ENCODE data around the gene NCAM1.

The NCAM1 gene

GRCh38 chr11:113263458-113264259 is 302.4 kb downstream of the NCAM1 start:
- peaks cover 8% of the 10 kb centered on the region for H3K36me3 ChIP-seq (ENCODE audit: insufficient read depth, low read length)
- no peaks in the 10 kb centered on the region for H3K4me1 ChIP-seq (ENCODE audit: insufficient read depth, low read length)
- H3K27me3 ChIP-seq (ENCODE audit: control insufficient read depth in 1 of 2, insufficient read depth in 2 of 2, low read length in 2 of 2) = no peaks in the 10 kb centered on the region
- no peak overlapping the region for H3K27ac ChIP-seq (ENCODE audit: low read depth, low read length)
- no peaks in the 10 kb centered on the region for H3K9me3 ChIP-seq (ENCODE audit: low read length)
- H3K9ac ChIP-seq (ENCODE audit: low read length) = no peak overlapping the region
- H3K4me3 ChIP-seq (ENCODE audit: low read depth in 1 of 2, low read length in 2 of 2) = no peak overlapping the region

GRCh38 chr11:113265362-113265761 is 304.1 kb downstream of the NCAM1 start:
- Histone ChIP-seq H3K27ac (ENCODE audit: low read depth, low read length) (no peak overlapping the region), H3K9me3 (ENCODE audit: low read length) (no peaks in the 10 kb centered on the region), H3K4me1 (ENCODE audit: insufficient read depth, low read length) (no peaks in the 10 kb centered on the region), H3K36me3 (ENCODE audit: insufficient read depth, low read length) (peaks cover 4% of the 10 kb centered on the region), H3K27me3 (ENCODE audit: control insufficient read depth in 1 of 2, insufficient read depth in 2 of 2, low read length in 2 of 2) (no peaks in the 10 kb centered on the region), H3K4me3 (ENCODE audit: low read depth in 1 of 2, low read length in 2 of 2) (no peak overlapping the region), H3K9ac (ENCODE audit: low read length) (no peak overlapping the region)

- Histone ChIP-seq H3K4me1 (ENCODE audit: insufficient read depth, low read length) (no peaks in the 10 kb centered on the region), H3K27me3 (ENCODE audit: control insufficient read depth in 1 of 2, insufficient read depth in 2 of 2, low read length in 2 of 2) (no peaks in the 10 kb centered on the region), H3K4me3 (ENCODE audit: low read depth in 1 of 2, low read length in 2 of 2) (no peak overlapping the region), H3K27ac (ENCODE audit: low read depth, low read length) (no peak overlapping the region), H3K36me3 (ENCODE audit: insufficient read depth, low read length) (no peaks in the 10 kb centered on the region), H3K9ac (ENCODE audit: low read length) (no peak overlapping the region), H3K9me3 (ENCODE audit: low read length) (no peaks in the 10 kb centered on the region)
These were observed 306.3 kb downstream of the NCAM1 start for GRCh38 chr11:113267493-113267892.

- Histone ChIP-seq H3K9ac (ENCODE audit: low read length) (no peak overlapping the region), H3K27me3 (ENCODE audit: control insufficient read depth in 1 of 2, insufficient read depth in 2 of 2, low read length in 2 of 2) (no peaks in the 10 kb centered on the region), H3K9me3 (ENCODE audit: low read length) (no peaks in the 10 kb centered on the region), H3K4me1 (ENCODE audit: insufficient read depth, low read length) (no peaks in the 10 kb centered on the region), H3K27ac (ENCODE audit: low read depth, low read length) (no peak overlapping the region), H3K36me3 (ENCODE audit: insufficient read depth, low read length) (no peaks in the 10 kb centered on the region), H3K4me3 (ENCODE audit: low read depth in 1 of 2, low read length in 2 of 2) (no peak overlapping the region)
These were observed 307.9 kb downstream of the NCAM1 start for GRCh38 chr11:113269096-113269495.

- no peaks in the 10 kb centered on the region for H3K4me1 ChIP-seq (ENCODE audit: insufficient read depth, low read length)
These were observed 308.4 kb downstream of the NCAM1 start for GRCh38 chr11:113269636-113270035.

GRCh38 chr11:113270080-113270479 is 308.9 kb downstream of the NCAM1 start:
- no peaks in the 10 kb centered on the region for H3K36me3 ChIP-seq (ENCODE audit: insufficient read depth, low read length)
- no peak overlapping the region for H3K4me3 ChIP-seq (ENCODE audit: low read depth in 1 of 2, low read length in 2 of 2)
- H3K4me1 ChIP-seq (ENCODE audit: insufficient read depth, low read length) = no peaks in the 10 kb centered on the region
- H3K27ac ChIP-seq (ENCODE audit: low read depth, low read length) = no peak overlapping the region
- H3K9me3 ChIP-seq (ENCODE audit: low read length) = no peaks in the 10 kb centered on the region
- no peak overlapping the region for H3K9ac ChIP-seq (ENCODE audit: low read length)
- H3K27me3 ChIP-seq (ENCODE audit: control insufficient read depth in 1 of 2, insufficient read depth in 2 of 2, low read length in 2 of 2) = no peaks in the 10 kb centered on the region

More at GRCh38 chr11:113269636-113270035, 308.4 kb downstream of the NCAM1 start:
- no peaks in the 10 kb centered on the region for H3K27me3 ChIP-seq (ENCODE audit: control insufficient read depth in 1 of 2, insufficient read depth in 2 of 2, low read length in 2 of 2)
- H3K27ac ChIP-seq (ENCODE audit: low read depth, low read length) = no peak overlapping the region
- H3K4me3 ChIP-seq (ENCODE audit: low read depth in 1 of 2, low read length in 2 of 2) = no peak overlapping the region
- no peaks in the 10 kb centered on the region for H3K9me3 ChIP-seq (ENCODE audit: low read length)
- H3K36me3 ChIP-seq (ENCODE audit: insufficient read depth, low read length) = no peaks in the 10 kb centered on the region
- H3K9ac ChIP-seq (ENCODE audit: low read length) = no peak overlapping the region

- no peaks in the 10 kb centered on the region for H3K27me3 ChIP-seq (ENCODE audit: control insufficient read depth in 1 of 2, insufficient read depth in 2 of 2, low read length in 2 of 2)
- H3K9ac ChIP-seq (ENCODE audit: low read length) = no peak overlapping the region
- H3K36me3 ChIP-seq (ENCODE audit: insufficient read depth, low read length) = no peaks in the 10 kb centered on the region
- no peaks in the 10 kb centered on the region for H3K4me1 ChIP-seq (ENCODE audit: insufficient read depth, low read length)
- no peaks in the 10 kb centered on the region for H3K9me3 ChIP-seq (ENCODE audit: low read length)
- H3K4me3 ChIP-seq (ENCODE audit: low read depth in 1 of 2, low read length in 2 of 2) = no peak overlapping the region
- no peak overlapping the region for H3K27ac ChIP-seq (ENCODE audit: low read depth, low read length)
These were observed 310.5 kb downstream of the NCAM1 start for GRCh38 chr11:113271551-113272245.

- H3K27ac ChIP-seq (ENCODE audit: low read depth, low read length) = no peak overlapping the region
- no peaks in the 10 kb centered on the region for H3K36me3 ChIP-seq (ENCODE audit: insufficient read depth, low read length)
- no peaks in the 10 kb centered on the region for H3K27me3 ChIP-seq (ENCODE audit: control insufficient read depth in 1 of 2, insufficient read depth in 2 of 2, low read length in 2 of 2)
- H3K4me1 ChIP-seq (ENCODE audit: insufficient read depth, low read length) = no peaks in the 10 kb centered on the region
- H3K9me3 ChIP-seq (ENCODE audit: low read length) = no peaks in the 10 kb centered on the region
- H3K4me3 ChIP-seq (ENCODE audit: low read depth in 1 of 2, low read length in 2 of 2) = no peak overlapping the region
- no peak overlapping the region for H3K9ac ChIP-seq (ENCODE audit: low read length)
These were observed 311.1 kb downstream of the NCAM1 start for GRCh38 chr11:113272281-113272680.

- no peaks in the 10 kb centered on the region for H3K27me3 ChIP-seq (ENCODE audit: control insufficient read depth in 1 of 2, insufficient read depth in 2 of 2, low read length in 2 of 2)
- H3K9ac ChIP-seq (ENCODE audit: low read length) = no peak overlapping the region
- H3K36me3 ChIP-seq (ENCODE audit: insufficient read depth, low read length) = no peaks in the 10 kb centered on the region
- H3K4me3 ChIP-seq (ENCODE audit: low read depth in 1 of 2, low read length in 2 of 2) = no peak overlapping the region
- H3K4me1 ChIP-seq (ENCODE audit: insufficient read depth, low read length) = no peaks in the 10 kb centered on the region
- H3K9me3 ChIP-seq (ENCODE audit: low read length) = no peaks in the 10 kb centered on the region
- H3K27ac ChIP-seq (ENCODE audit: low read depth, low read length) = no peak overlapping the region
These were observed 311.9 kb downstream of the NCAM1 start for GRCh38 chr11:113272927-113273615.

GRCh38 chr11:113273720-113274119 is 312.5 kb downstream of the NCAM1 start:
- H3K4me3 ChIP-seq (ENCODE audit: low read depth in 1 of 2, low read length in 2 of 2) = no peak overlapping the region
- H3K36me3 ChIP-seq (ENCODE audit: insufficient read depth, low read length) = no peaks in the 10 kb centered on the region
- H3K9me3 ChIP-seq (ENCODE audit: low read length) = no peaks in the 10 kb centered on the region
- no peak overlapping the region for H3K9ac ChIP-seq (ENCODE audit: low read length)
- no peak overlapping the region for H3K27ac ChIP-seq (ENCODE audit: low read depth, low read length)
- H3K4me1 ChIP-seq (ENCODE audit: insufficient read depth, low read length) = no peaks in the 10 kb centered on the region
- no peaks in the 10 kb centered on the region for H3K27me3 ChIP-seq (ENCODE audit: control insufficient read depth in 1 of 2, insufficient read depth in 2 of 2, low read length in 2 of 2)

GRCh38 chr11:113274713-113275582 is 313.7 kb downstream of the NCAM1 start:
- Histone ChIP-seq H3K9ac (ENCODE audit: low read length) (no peak overlapping the region), H3K27me3 (ENCODE audit: control insufficient read depth in 1 of 2, insufficient read depth in 2 of 2, low read length in 2 of 2) (no peaks in the 10 kb centered on the region), H3K27ac (ENCODE audit: low read depth, low read length) (no peak overlapping the region)

More at GRCh38 chr11:113274713-113275582, 313.7 kb downstream of the NCAM1 start:
- Histone ChIP-seq H3K4me3 (ENCODE audit: low read depth in 1 of 2, low read length in 2 of 2) (no peak overlapping the region), H3K36me3 (ENCODE audit: insufficient read depth, low read length) (no peaks in the 10 kb centered on the region), H3K9me3 (ENCODE audit: low read length) (no peaks in the 10 kb centered on the region), H3K4me1 (ENCODE audit: insufficient read depth, low read length) (no peaks in the 10 kb centered on the region)

All from muscle layer of colon (tissue), 2 donors.